AG04450 (cell line): ENCODE measurements around the gene IFITM1. TPM values are rescaled to one million over a fixed set of nuclear protein-coding genes. Genes with fewer than 3 reads are reported as not detected.
"Not testable (repeated sequence)": the region's sequence is repeated elsewhere in the genome, so short reads cannot be mapped to it uniquely, and the experiment has no call there.

Experiments used
- CTCF ChIA-PET: fragments of 300-600, 350-600 bp; formaldehyde crosslinking; extraction: SDS; loops from one replicate; lab custom pipeline; 2022; ENCODE audit warnings: antibody characterized with exemption, inconsistent platforms; lab: Charles Lee
- POLR2A ChIA-PET: fragments of 350-600 bp; formaldehyde crosslinking; extraction: SDS; loops from one replicate; lab custom pipeline; 2021; ENCODE audit warnings: antibody characterized with exemption, inconsistent platforms; lab: Yijun Ruan, JAX
- DNase-seq: peaks from one replicate; pipeline ENCODE4 v3.0.0-alpha.2; 2011; ENCODE audit warnings: low read depth, low spot score
- H3K27ac ChIP-seq: one replicate; pipeline ENCODE4 v1.5.1; 2012; ENCODE audit warnings: low read depth, low read length, control low read depth
- H3K27me3 ChIP-seq: one replicate; pipeline ENCODE4 v1.6.0; 2012; ENCODE audit warnings: low read length; ENCODE audit not compliant: control insufficient read depth, insufficient read depth
- H3K4me3 ChIP-seq: 2 replicates; pipeline ENCODE4 v1.5.1; 2011; ENCODE audit warnings: mild to moderate bottlenecking, low read depth, low read length, control low read depth
- H3K9me3 ChIP-seq: 2 replicates; pipeline ENCODE4 v1.5.1; 2012; ENCODE audit warnings: low read length; ENCODE audit not compliant: control insufficient read depth, insufficient read depth
- CTCF ChIP-seq: IDR thresholded peaks from 2 replicates; pipeline ENCODE4 v1.5.1; 2011; ENCODE audit warnings: low read depth, low read length, control low read depth, inconsistent platforms
- polyA minus RNA-seq: library from RNA; depleted of rRNA, polyadenylated mRNA; stranded (reverse); fragments of >200 nt; gene quantifications from 2 replicates; pipeline ENCODE4 v1.2.3, GENCODE V29; 2011; rRNA and poly(A)+ RNA removed
- polyA plus RNA-seq: library from polyadenylated mRNA; depleted of rRNA; stranded (reverse); fragments of >200 nt; gene quantifications from 2 replicates; pipeline ENCODE4 v1.2.3, GENCODE V29; 2011; rRNA removed

IFITM1 gene
- polyA plus RNA-seq (62.1 and 81.6 TPM in 2 replicates), polyA minus RNA-seq (50.6 and 68.9 TPM in 2 replicates)

- CTCF ChIA-PET = no interaction called here
- Histone ChIP-seq H3K9me3 (peaks cover 7% of the 10 kb centered on the region; the same call in 1 of the 2 replicates), H3K4me3 (peak within 1 kb of the TSS; percentile 61), H3K27ac (peak within 1 kb of the TSS; percentile 61), H3K27me3 (no peaks in the 10 kb centered on the region)
- POLR2A ChIA-PET = no interaction called here
- no peak for TF ChIP-seq CTCF
- peak; percentile 43 for DNase-seq
Measured at GRCh38 chr11:313787-314553, at the start of gene IFITM1. IFITM1 (plus strand) TSS chr11:314040; CDS start chr11:314171, 131 bp downstream.

- POLR2A ChIA-PET = no interaction called here
- no peak for TF ChIP-seq CTCF
- DNase-seq = no peak
- Histone ChIP-seq H3K27me3 (peaks cover 7% of the 10 kb centered on the region), H3K9me3 (peaks cover 15% of the 10 kb centered on the region; the same call in 1 of the 2 replicates), H3K27ac (no peak overlapping the region), H3K4me3 (no peak overlapping the region)
- CTCF ChIA-PET = no interaction called here
Measured at GRCh38 chr11:266676-267439, 47.0 kb upstream of the IFITM1 start.

DNA sequence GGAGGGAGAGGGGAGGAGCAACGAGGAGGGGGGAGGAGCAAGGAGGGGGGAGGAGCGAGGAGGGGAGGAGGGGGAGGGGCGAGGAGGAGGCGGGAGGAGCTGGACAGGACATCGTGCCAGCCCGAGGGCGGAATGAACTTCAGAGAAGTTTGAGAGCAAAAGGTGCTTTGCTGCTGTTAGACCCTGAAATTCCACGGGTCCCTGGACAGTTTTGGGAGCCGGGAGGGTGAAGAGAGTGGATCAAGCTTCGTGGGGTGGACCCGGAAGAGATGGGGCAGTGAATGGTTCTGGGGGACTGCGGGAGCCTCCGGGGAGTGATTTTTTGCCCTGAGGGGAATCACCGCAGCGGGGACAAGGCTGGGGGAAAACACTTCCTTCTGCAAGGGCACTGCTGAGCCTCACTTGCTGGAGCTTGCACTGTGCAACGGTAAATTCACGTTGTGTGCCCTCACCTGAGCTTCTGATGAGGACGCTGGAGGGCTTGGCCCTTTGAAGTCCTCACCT lies 46.3 kb upstream of the IFITM1 start:
- DNase-seq = no peak
- no peak overlapping the region for H3K27ac ChIP-seq
- H3K9me3 ChIP-seq = peaks cover 15% of the 10 kb centered on the region; the same call in 1 of the 2 replicates
- POLR2A ChIA-PET = interaction anchor here (1.2 kb wide), 1 partner anchor 17 kb away, joined by 3 read pairs; no protein-coding TSS in a partner anchor
- TF ChIP-seq CTCF = no peak
- CTCF ChIA-PET = no interaction called here
- H3K27me3 ChIP-seq = peaks cover 14% of the 10 kb centered on the region
- H3K4me3 ChIP-seq = no peak overlapping the region

- peaks cover 21% of the 10 kb centered on the region for H3K27me3 ChIP-seq
- POLR2A ChIA-PET = interaction anchor here (1.1 to 1.2 kb wide), 2 partner anchors 18 to 61 kb away, joined by 3 read pairs; partner anchors contain the start of genes BET1L and RIC8A
- CTCF ChIA-PET, H3K4me3 ChIP-seq, DNase-seq, H3K27ac ChIP-seq: not testable (repeated sequence)
- TF ChIP-seq CTCF = 0 out of 2 replicates have a peak, but pooled peaks have one; percentile 16
- H3K9me3 ChIP-seq = peaks cover 15% of the 10 kb centered on the region; the same call in 1 of the 2 replicates
Measured at GRCh38 chr11:268716-269145, 45.1 kb upstream of the IFITM1 start.
